PC-3 (cell line): ENCODE measurements around the gene SPCS3. TPM values are rescaled to one million over a fixed set of nuclear protein-coding genes. Genes with fewer than 3 reads are reported as not detected.

Experiments used
- ATAC-seq: fragments of 200-7000 bp; cut with Tn5 transposase; 2 replicates; pipeline ENCODE4 v1.9.1; 2020; ENCODE audit warnings: mild to moderate bottlenecking, moderate library complexity
- BruUV-seq: library from RNA; stranded (reverse); fragments of 400-500 nt; replicated peaks from 2 replicates; lab custom pipeline; 2021; lab: Mats Ljungman, UMichigan
- CTCF ChIA-PET: fragments of 300-600 bp; sonication (Branson Sonifier 250); formaldehyde crosslinking; loops from one replicate; lab custom pipeline; 2022; ENCODE audit warnings: antibody characterized with exemption; lab: Charles Lee
- POLR2A ChIA-PET: fragments of 300-600 bp; sonication (Branson Sonifier 250); formaldehyde crosslinking; loops from one replicate; lab custom pipeline; 2022; ENCODE audit warnings: antibody characterized with exemption; ENCODE audit not compliant: unreplicated experiment; lab: Charles Lee
- DNase-seq: peaks from one replicate; pipeline ENCODE4 v3.0.0-alpha.2; 2015
- H2AFZ ChIP-seq: fragments of 300-600 bp; sonication (generic); 2 replicates; pipeline ENCODE4 v1.6.0; 2016; ENCODE audit warnings: antibody characterized with exemption, low read length
- H3F3A ChIP-seq: fragments of 300-600 bp; sonication (generic); one replicate; pipeline ENCODE4 v1.6.0; 2017; ENCODE audit warnings: antibody characterized with exemption, low read length, control low read depth, mild to moderate bottlenecking; ENCODE audit not compliant: unreplicated experiment
- H3K27ac ChIP-seq: fragments of 300-600 bp; sonication (generic); 2 replicates; pipeline ENCODE4 v1.5.1; 2016; ENCODE audit warnings: mild to moderate bottlenecking, low read length
- H3K27me3 ChIP-seq: fragments of 300-600 bp; sonication (generic); 2 replicates; pipeline ENCODE4 v1.6.1; 2016; ENCODE audit warnings: low read length, mixed read lengths
- H3K36me3 ChIP-seq: fragments of 300-600 bp; sonication (generic); 2 replicates; pipeline ENCODE4 v1.6.1; 2016; ENCODE audit warnings: low read depth, mixed run types, low read length, mixed read lengths
- H3K4me1 ChIP-seq: fragments of 300-600 bp; sonication (generic); 2 replicates; pipeline ENCODE4 v1.5.1; 2016; ENCODE audit warnings: low read length; ENCODE audit not compliant: insufficient read depth
- H3K4me2 ChIP-seq: fragments of 300-600 bp; sonication (generic); 2 replicates; pipeline ENCODE4 v1.6.0; 2016; ENCODE audit warnings: low read length
- H3K4me3 ChIP-seq: fragments of 300-600 bp; sonication (generic); 2 replicates; pipeline ENCODE4 v1.5.1; 2016; ENCODE audit warnings: mild to moderate bottlenecking, low read length, mixed read lengths
- H3K79me2 ChIP-seq: fragments of 300-600 bp; sonication (generic); 2 replicates; pipeline ENCODE4 v1.6.1; 2017; ENCODE audit warnings: low read length, mixed read lengths
- H3K9ac ChIP-seq: fragments of 300-600 bp; sonication (generic); 2 replicates; pipeline ENCODE4 v1.6.0; 2016; ENCODE audit warnings: mild to moderate bottlenecking, low read length
- H3K9me2 ChIP-seq: fragments of 300-600 bp; sonication (generic); replicated peaks from 2 replicates; pipeline ENCODE4 v1.6.1; 2016; ENCODE audit warnings: mixed run types, low read length, mixed read lengths
- H3K9me3 ChIP-seq: fragments of 300-600 bp; sonication (generic); 2 replicates; pipeline ENCODE4 v1.6.1; 2016; ENCODE audit warnings: low read length, mixed read lengths
- H4K20me1 ChIP-seq: fragments of 300-600 bp; sonication (generic); 2 replicates; pipeline ENCODE4 v1.6.1; 2016; ENCODE audit warnings: low read length, mixed read lengths
- EZH2 ChIP-seq: fragments of 300-600 bp; sonication (generic); IDR thresholded peaks from one replicate; pipeline ENCODE4 v1.6.1; 2017; ENCODE audit warnings: antibody characterized with exemption, mild to moderate bottlenecking, low read length; ENCODE audit not compliant: unreplicated experiment
- EZH2phosphoT487 ChIP-seq: fragments of 300-600 bp; sonication (generic); IDR thresholded peaks from 2 replicates; pipeline ENCODE4 v1.6.1; 2018; ENCODE audit warnings: mild to moderate bottlenecking, antibody characterized with exemption, low read length, borderline replicate concordance
- intact Hi-C: fragments of 100-400 bp; cut with micrococcal nuclease; formaldehyde crosslinking; loops from 2 replicates; pipeline ENCODE4 v1.9.0; 2023
- total RNA-seq: library from RNA; depleted of rRNA; stranded (reverse); fragments of >200 nt; gene quantifications from 2 replicates; pipeline ENCODE4 v1.2.3, GENCODE V29; 2014
- TF ChIP-seq, protein P1 (sequence below): fragments of 300-600 bp; sonication (generic); conservative IDR thresholded peaks from 2 replicates; pipeline ENCODE4 v1.5.1; 2017; ENCODE audit warnings: antibody characterized with exemption, low read depth, mild to moderate bottlenecking, low read length

The SPCS3 gene
- total RNA-seq, 1 experiment from 2014 or later: 56.1 TPM

DNA sequence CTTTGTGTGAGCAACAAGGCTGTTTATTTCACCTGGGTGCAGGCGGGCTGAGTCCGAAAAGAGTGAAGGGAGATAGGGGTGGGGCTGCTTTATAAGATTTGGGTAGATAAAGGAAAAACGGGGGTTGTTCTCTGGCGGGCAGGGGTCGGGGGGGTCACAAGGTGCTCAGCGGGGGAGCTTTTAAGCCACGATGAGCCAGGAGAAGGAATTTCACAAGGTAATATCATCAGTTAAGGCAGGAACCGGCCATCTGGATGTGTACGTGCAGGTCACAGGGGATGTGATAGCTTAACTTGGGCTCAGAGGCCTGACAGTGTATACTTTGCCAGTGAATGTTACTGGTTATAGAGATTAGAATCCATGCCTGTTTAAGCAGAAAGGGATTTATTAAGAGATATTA lies 19.7 kb upstream of the SPCS3 start:
- BruUV-seq: no TSS peak
- no peaks in the 10 kb centered on the region for H3K9me2 ChIP-seq
- no peaks in the 10 kb centered on the region for H3K79me2 ChIP-seq
- ChIA-PET CTCF (no interaction called here), POLR2A (no interaction called here)
- H3K27me3 ChIP-seq: no peaks in the 10 kb centered on the region
- no peak overlapping the region for H3K9ac ChIP-seq
- intact Hi-C loops: loop anchor here (5.0 kb wide), 1 partner anchor 37 kb away; no protein-coding TSS in a partner anchor
- H2AFZ ChIP-seq: no peak overlapping the region
- no peak overlapping the region for H3K4me2 ChIP-seq
- H3F3A ChIP-seq: peaks cover 4% of the 10 kb centered on the region
- ATAC-seq: no peak
- H3K9me3 ChIP-seq: no peaks in the 10 kb centered on the region
- no peaks in the 10 kb centered on the region for H4K20me1 ChIP-seq
- DNase-seq: no peak
- no peak overlapping the region for H3K4me3 ChIP-seq
- H3K36me3 ChIP-seq: no peaks in the 10 kb centered on the region
- H3K4me1 ChIP-seq: peaks cover 16% of the 10 kb centered on the region
- TF ChIP-seq EZH2: no peak
- TF ChIP-seq, protein P1, sequence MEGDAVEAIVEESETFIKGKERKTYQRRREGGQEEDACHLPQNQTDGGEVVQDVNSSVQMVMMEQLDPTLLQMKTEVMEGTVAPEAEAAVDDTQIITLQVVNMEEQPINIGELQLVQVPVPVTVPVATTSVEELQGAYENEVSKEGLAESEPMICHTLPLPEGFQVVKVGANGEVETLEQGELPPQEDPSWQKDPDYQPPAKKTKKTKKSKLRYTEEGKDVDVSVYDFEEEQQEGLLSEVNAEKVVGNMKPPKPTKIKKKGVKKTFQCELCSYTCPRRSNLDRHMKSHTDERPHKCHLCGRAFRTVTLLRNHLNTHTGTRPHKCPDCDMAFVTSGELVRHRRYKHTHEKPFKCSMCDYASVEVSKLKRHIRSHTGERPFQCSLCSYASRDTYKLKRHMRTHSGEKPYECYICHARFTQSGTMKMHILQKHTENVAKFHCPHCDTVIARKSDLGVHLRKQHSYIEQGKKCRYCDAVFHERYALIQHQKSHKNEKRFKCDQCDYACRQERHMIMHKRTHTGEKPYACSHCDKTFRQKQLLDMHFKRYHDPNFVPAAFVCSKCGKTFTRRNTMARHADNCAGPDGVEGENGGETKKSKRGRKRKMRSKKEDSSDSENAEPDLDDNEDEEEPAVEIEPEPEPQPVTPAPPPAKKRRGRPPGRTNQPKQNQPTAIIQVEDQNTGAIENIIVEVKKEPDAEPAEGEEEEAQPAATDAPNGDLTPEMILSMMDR: no peak
- no peak for TF ChIP-seq EZH2phosphoT487
- H3K27ac ChIP-seq: no peak overlapping the region

DNA sequence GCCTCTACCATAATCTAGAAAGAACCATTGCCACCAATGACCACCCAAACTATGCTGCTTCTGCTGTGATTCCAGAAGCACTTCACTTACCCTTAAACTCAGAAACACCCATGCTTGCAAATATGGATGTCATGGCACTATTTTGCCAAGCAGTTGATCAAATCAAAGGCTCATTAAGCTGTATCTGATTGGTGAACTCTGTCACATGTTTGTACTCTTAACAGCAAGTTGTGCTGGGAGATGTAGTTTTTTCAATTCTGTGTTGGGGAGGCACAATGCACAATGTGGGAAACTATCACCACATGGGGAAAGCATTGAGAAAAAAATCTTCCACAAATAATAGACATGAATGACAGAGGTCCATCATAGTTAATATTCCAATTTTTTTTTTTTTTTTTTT lies 19.2 kb upstream of the SPCS3 start:
- Histone ChIP-seq H3K79me2 (no peaks in the 10 kb centered on the region), H3K27ac (no peak overlapping the region), H3K4me3 (no peak overlapping the region), H3K27me3 (no peaks in the 10 kb centered on the region), H3K36me3 (no peaks in the 10 kb centered on the region), H3K4me2 (no peak overlapping the region), H3K9me2 (no peaks in the 10 kb centered on the region), H3K4me1 (peaks cover 21% of the 10 kb centered on the region), H2AFZ (no peak overlapping the region), H4K20me1 (no peaks in the 10 kb centered on the region), H3K9me3 (no peaks in the 10 kb centered on the region), H3F3A (peaks cover 4% of the 10 kb centered on the region), H3K9ac (no peak overlapping the region)
- TF ChIP-seq, protein P1: no peak
- TF ChIP-seq EZH2phosphoT487 (no peak), EZH2 (no peak)
- ATAC-seq (no peak), DNase-seq (no peak)
- intact Hi-C loops: loop anchor here (5.0 kb wide), 1 partner anchor 37 kb away; no protein-coding TSS in a partner anchor
- POLR2A ChIA-PET: no interaction called here
- no TSS peak for BruUV-seq
- CTCF ChIA-PET: no interaction called here
